ENCODE results near the gene EVC2. TPM values are rescaled to one million over a fixed set of nuclear protein-coding genes. Genes with fewer than 3 reads are reported as not detected.

EVC2 gene
- total RNA-seq, 1 donor from 2014 or later = 5.2 TPM

DNA sequence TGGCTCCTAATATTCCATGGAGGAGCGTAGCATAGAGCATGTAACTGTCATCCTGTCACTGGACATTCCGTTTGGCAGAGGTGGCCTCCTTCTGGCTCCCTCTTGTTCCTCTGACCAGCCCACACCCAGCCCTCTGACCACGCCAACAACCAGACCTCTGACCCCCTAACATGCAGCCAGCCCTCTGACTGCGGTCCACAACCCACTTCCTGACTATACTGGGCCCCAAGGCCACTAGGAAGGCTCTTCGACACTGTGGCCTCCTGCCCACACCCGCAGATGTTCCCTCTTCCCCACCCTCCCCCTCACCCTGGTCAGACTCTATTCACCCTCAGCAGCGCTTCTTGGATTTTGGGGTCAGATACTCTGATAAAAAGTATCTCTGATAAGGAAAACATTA is 141.4 kb downstream of the EVC2 start:
- Histone ChIP-seq H3K4me3 (ENCODE audit: low read length in 3 of 3) (no peak overlapping the region), H3K27ac (ENCODE audit: low read depth, low read length) (no peak overlapping the region), H3K27me3 (ENCODE audit: control insufficient read depth in 3 of 3, insufficient read depth in 3 of 3, low read length in 3 of 3) (no peaks in the 10 kb centered on the region), H3K36me3 (ENCODE audit: control insufficient read depth in 3 of 3, insufficient read depth in 3 of 3, low read length in 3 of 3) (peaks cover 0 to 12% (median 5%) of the 10 kb centered on the region in 3 donors), H3K9me3 (ENCODE audit: control insufficient read depth in 3 of 3, low read length in 3 of 3) (no peaks in the 10 kb centered on the region), H3K4me1 (ENCODE audit: control insufficient read depth in 3 of 3, insufficient read depth in 3 of 3, low read length in 3 of 3) (no peaks in the 10 kb centered on the region), H3K9ac (ENCODE audit: low read depth in 1 of 3, low read length in 3 of 3) (no peak overlapping the region)

DNA sequence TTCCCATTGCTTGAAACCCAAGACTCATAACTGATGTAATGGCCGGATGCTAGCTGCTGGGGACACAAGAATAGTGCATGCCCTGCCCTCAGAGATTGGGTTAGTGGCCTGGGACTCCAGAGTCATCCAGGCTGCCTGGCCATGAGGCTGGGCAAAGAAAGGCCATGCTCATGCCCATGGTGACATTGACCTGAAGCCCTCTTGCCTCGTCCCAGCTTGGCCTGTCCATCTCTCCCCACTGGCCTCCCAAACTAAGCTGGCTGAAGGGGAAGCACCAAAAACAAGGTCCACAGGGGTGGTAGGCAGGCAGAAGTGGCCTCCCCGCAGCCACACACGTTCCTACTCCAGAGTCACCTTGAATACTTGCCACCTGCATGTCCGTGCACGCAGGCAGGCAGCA is 141.8 kb downstream of the EVC2 start:
- Histone ChIP-seq H3K27ac (ENCODE audit: low read depth, low read length) (no peak overlapping the region), H3K9ac (ENCODE audit: low read depth in 1 of 3, low read length in 3 of 3) (no peak overlapping the region), H3K27me3 (ENCODE audit: control insufficient read depth in 3 of 3, insufficient read depth in 3 of 3, low read length in 3 of 3) (no peaks in the 10 kb centered on the region), H3K9me3 (ENCODE audit: control insufficient read depth in 3 of 3, low read length in 3 of 3) (no peaks in the 10 kb centered on the region), H3K4me1 (ENCODE audit: control insufficient read depth in 3 of 3, insufficient read depth in 3 of 3, low read length in 3 of 3) (no peaks in the 10 kb centered on the region), H3K4me3 (ENCODE audit: low read length in 3 of 3) (no peak overlapping the region), H3K36me3 (ENCODE audit: control insufficient read depth in 3 of 3, insufficient read depth in 3 of 3, low read length in 3 of 3) (peaks cover 0 to 12% (median 5%) of the 10 kb centered on the region in 3 donors)

DNA sequence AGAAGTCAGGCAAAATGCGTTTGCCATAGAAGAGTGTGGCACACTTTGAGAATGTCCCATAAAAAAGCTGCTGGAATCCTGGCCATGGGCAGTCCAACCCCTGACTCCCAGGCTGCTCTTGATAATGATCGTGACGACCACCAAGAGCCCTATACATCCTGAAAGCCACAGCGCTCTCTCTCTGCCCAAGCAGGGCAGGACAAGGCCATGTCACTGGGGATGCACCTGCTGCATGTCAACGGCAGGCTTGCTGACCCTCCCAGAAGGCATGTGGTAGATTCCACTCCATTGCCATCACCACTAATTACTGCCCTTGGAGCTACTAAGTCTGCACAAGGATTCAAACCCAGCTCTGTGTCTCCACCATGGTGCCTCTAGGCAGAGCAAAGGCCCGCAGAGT is 144.5 kb downstream of the EVC2 start:
- Histone ChIP-seq H3K4me3 (ENCODE audit: low read length in 3 of 3) (no peak overlapping the region), H3K27me3 (ENCODE audit: control insufficient read depth in 3 of 3, insufficient read depth in 3 of 3, low read length in 3 of 3) (no peaks in the 10 kb centered on the region), H3K36me3 (ENCODE audit: control insufficient read depth in 3 of 3, insufficient read depth in 3 of 3, low read length in 3 of 3) (peaks cover 0 to 12% (median 3%) of the 10 kb centered on the region in 3 donors)

DNA sequence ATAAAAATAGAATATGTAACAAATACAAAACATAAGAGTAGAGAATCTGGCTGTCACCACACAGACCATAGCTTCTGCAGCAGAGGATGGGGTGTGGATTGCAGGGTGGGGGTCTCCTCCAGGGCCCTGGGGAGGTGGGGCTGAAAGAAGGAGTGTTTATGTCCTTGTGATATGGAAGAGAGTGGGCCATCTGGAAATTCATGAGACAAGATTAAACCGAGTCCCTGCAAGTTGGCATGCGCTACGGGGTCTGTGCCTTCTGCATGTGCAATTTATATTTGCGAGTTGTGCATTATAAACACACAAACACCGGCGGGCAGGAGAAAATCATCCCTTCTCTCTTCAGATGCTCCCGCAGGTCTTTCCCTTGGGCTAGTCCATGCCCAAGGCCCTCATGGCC is 145.9 kb downstream of the EVC2 start:
- H3K4me3 ChIP-seq (ENCODE audit: low read length in 3 of 3) = no peak overlapping the region
- H3K4me1 ChIP-seq (ENCODE audit: control insufficient read depth in 3 of 3, insufficient read depth in 3 of 3, low read length in 3 of 3) = no peaks in the 10 kb centered on the region
- H3K27me3 ChIP-seq (ENCODE audit: control insufficient read depth in 3 of 3, insufficient read depth in 3 of 3, low read length in 3 of 3) = no peaks in the 10 kb centered on the region
- peaks cover 0 to 12% (median 3%) of the 10 kb centered on the region in 3 donors for H3K36me3 ChIP-seq (ENCODE audit: control insufficient read depth in 3 of 3, insufficient read depth in 3 of 3, low read length in 3 of 3)
- H3K9me3 ChIP-seq (ENCODE audit: control insufficient read depth in 3 of 3, low read length in 3 of 3) = no peaks in the 10 kb centered on the region
- H3K27ac ChIP-seq (ENCODE audit: low read depth, low read length) = no peak overlapping the region
- no peak overlapping the region for H3K9ac ChIP-seq (ENCODE audit: low read depth in 1 of 3, low read length in 3 of 3)

More for the DNA sequence above, 144.5 kb downstream of the EVC2 start:
- Histone ChIP-seq H3K27ac (ENCODE audit: low read depth, low read length) (no peak overlapping the region), H3K4me1 (ENCODE audit: control insufficient read depth in 3 of 3, insufficient read depth in 3 of 3, low read length in 3 of 3) (no peaks in the 10 kb centered on the region), H3K9ac (ENCODE audit: low read depth in 1 of 3, low read length in 3 of 3) (no peak overlapping the region), H3K9me3 (ENCODE audit: control insufficient read depth in 3 of 3, low read length in 3 of 3) (no peaks in the 10 kb centered on the region)

DNA sequence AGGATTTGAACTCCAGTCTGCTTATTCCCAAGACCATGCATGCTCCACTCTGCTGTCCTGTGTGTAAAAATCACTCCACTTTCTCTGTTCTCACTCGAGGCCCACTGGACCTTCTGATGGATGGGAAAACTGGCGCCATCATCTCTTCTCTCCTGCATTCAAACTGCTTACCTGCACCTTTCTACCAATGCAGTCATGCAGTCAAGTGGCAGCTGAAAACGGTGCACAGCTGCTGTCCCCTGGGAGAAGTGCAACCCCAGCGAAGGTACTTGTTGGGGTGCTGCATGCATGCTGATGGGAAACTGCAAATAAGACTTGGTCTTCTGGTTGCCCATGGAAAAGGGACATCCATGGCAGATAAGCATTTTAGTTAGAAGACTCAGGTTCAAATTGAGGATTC is 147.1 kb downstream of the EVC2 start:
- H3K27ac ChIP-seq (ENCODE audit: low read depth, low read length) = no peak overlapping the region
- H3K9ac ChIP-seq (ENCODE audit: low read depth in 1 of 3, low read length in 3 of 3) = no peak overlapping the region
- H3K27me3 ChIP-seq (ENCODE audit: control insufficient read depth in 3 of 3, insufficient read depth in 3 of 3, low read length in 3 of 3) = no peaks in the 10 kb centered on the region
- no peaks in the 10 kb centered on the region for H3K4me1 ChIP-seq (ENCODE audit: control insufficient read depth in 3 of 3, insufficient read depth in 3 of 3, low read length in 3 of 3)
- H3K9me3 ChIP-seq (ENCODE audit: control insufficient read depth in 3 of 3, low read length in 3 of 3) = no peaks in the 10 kb centered on the region
- H3K4me3 ChIP-seq (ENCODE audit: low read length in 3 of 3) = no peak overlapping the region
- peaks cover 0 to 9% (median 3%) of the 10 kb centered on the region in 3 donors for H3K36me3 ChIP-seq (ENCODE audit: control insufficient read depth in 3 of 3, insufficient read depth in 3 of 3, low read length in 3 of 3)

- H3K27ac ChIP-seq (ENCODE audit: low read depth, low read length) = no peak overlapping the region
- no peak overlapping the region for H3K4me3 ChIP-seq (ENCODE audit: low read length in 3 of 3)
- H3K9ac ChIP-seq (ENCODE audit: low read depth in 1 of 3, low read length in 3 of 3) = no peak overlapping the region
- H3K9me3 ChIP-seq (ENCODE audit: control insufficient read depth in 3 of 3, low read length in 3 of 3) = no peaks in the 10 kb centered on the region
- no peaks in the 10 kb centered on the region for H3K36me3 ChIP-seq (ENCODE audit: control insufficient read depth in 3 of 3, insufficient read depth in 3 of 3, low read length in 3 of 3)
- no peaks in the 10 kb centered on the region for H3K27me3 ChIP-seq (ENCODE audit: control insufficient read depth in 3 of 3, insufficient read depth in 3 of 3, low read length in 3 of 3)
- no peaks in the 10 kb centered on the region for H3K4me1 ChIP-seq (ENCODE audit: control insufficient read depth in 3 of 3, insufficient read depth in 3 of 3, low read length in 3 of 3)
Measured at GRCh38 chr4:5558502-5558901, 149.9 kb downstream of the EVC2 start.

DNA sequence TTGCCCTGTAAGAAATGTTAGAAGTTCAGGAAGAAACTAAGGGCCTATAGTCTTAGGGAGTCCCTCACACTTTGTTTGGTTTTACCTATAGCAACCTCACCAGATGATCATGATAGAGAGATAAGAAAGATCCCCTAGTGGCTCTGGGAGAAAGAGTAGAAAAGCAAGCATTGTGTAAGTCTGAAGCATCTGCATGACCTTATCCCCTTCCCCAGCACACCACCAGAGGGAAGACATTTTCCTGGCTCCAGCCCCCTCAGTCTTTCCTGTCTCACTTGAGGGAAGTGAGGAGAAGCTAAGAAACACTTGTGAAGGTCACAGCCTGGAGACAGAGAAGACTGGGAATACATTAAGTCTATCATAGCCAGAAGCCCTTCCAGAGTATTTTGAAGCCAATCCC is 154.0 kb downstream of the EVC2 start:
- no peak overlapping the region for H3K9ac ChIP-seq (ENCODE audit: low read depth in 1 of 3, low read length in 3 of 3)
- H3K36me3 ChIP-seq (ENCODE audit: control insufficient read depth in 3 of 3, insufficient read depth in 3 of 3, low read length in 3 of 3) = no peaks in the 10 kb centered on the region
- no peaks in the 10 kb centered on the region for H3K27me3 ChIP-seq (ENCODE audit: control insufficient read depth in 3 of 3, insufficient read depth in 3 of 3, low read length in 3 of 3)

DNA sequence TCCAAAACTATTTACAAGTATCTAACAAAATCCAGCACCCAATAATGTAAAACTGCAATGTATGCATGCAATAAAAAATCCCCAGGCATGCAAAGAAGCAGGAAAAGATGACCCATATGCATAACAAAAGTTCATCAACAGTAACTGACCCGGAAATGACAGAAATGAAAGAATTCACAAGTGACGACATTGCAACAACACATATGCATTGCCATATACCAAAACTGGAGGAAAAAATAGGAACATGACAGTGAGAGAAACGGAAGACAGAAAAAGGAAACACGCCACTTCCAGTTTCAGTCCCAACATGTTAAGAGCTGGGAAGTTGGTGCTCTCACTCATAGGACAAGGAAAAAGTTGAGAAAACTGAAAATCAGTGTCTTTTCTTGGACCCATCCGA is 154.6 kb downstream of the EVC2 start:
- no peaks in the 10 kb centered on the region for H3K27me3 ChIP-seq (ENCODE audit: control insufficient read depth in 3 of 3, insufficient read depth in 3 of 3, low read length in 3 of 3)
- H3K9me3 ChIP-seq (ENCODE audit: control insufficient read depth in 3 of 3, low read length in 3 of 3) = no peaks in the 10 kb centered on the region
- no peak overlapping the region for H3K9ac ChIP-seq (ENCODE audit: low read depth in 1 of 3, low read length in 3 of 3)
- H3K4me3 ChIP-seq (ENCODE audit: low read length in 3 of 3) = no peak overlapping the region
- H3K4me1 ChIP-seq (ENCODE audit: control insufficient read depth in 3 of 3, insufficient read depth in 3 of 3, low read length in 3 of 3) = no peaks in the 10 kb centered on the region
- no peaks in the 10 kb centered on the region for H3K36me3 ChIP-seq (ENCODE audit: control insufficient read depth in 3 of 3, insufficient read depth in 3 of 3, low read length in 3 of 3)
- no peak overlapping the region for H3K27ac ChIP-seq (ENCODE audit: low read depth, low read length)

More for the DNA sequence above, 154.0 kb downstream of the EVC2 start:
- no peaks in the 10 kb centered on the region for H3K9me3 ChIP-seq (ENCODE audit: control insufficient read depth in 3 of 3, low read length in 3 of 3)
- H3K4me3 ChIP-seq (ENCODE audit: low read length in 3 of 3) = no peak overlapping the region
- H3K27ac ChIP-seq (ENCODE audit: low read depth, low read length) = no peak overlapping the region
- H3K4me1 ChIP-seq (ENCODE audit: control insufficient read depth in 3 of 3, insufficient read depth in 3 of 3, low read length in 3 of 3) = no peaks in the 10 kb centered on the region

GRCh38 chr4:5552451-5552850 is 155.9 kb downstream of the EVC2 start:
- Histone ChIP-seq H3K27ac (ENCODE audit: low read depth, low read length) (no peak overlapping the region), H3K27me3 (ENCODE audit: control insufficient read depth in 3 of 3, insufficient read depth in 3 of 3, low read length in 3 of 3) (no peaks in the 10 kb centered on the region), H3K36me3 (ENCODE audit: control insufficient read depth in 3 of 3, insufficient read depth in 3 of 3, low read length in 3 of 3) (no peaks in the 10 kb centered on the region), H3K4me1 (ENCODE audit: control insufficient read depth in 3 of 3, insufficient read depth in 3 of 3, low read length in 3 of 3) (no peaks in the 10 kb centered on the region), H3K9me3 (ENCODE audit: control insufficient read depth in 3 of 3, low read length in 3 of 3) (peaks cover 0 to 4% (median 0%) of the 10 kb centered on the region in 3 donors), H3K4me3 (ENCODE audit: low read length in 3 of 3) (no peak overlapping the region), H3K9ac (ENCODE audit: low read depth in 1 of 3, low read length in 3 of 3) (no peak overlapping the region)

DNA sequence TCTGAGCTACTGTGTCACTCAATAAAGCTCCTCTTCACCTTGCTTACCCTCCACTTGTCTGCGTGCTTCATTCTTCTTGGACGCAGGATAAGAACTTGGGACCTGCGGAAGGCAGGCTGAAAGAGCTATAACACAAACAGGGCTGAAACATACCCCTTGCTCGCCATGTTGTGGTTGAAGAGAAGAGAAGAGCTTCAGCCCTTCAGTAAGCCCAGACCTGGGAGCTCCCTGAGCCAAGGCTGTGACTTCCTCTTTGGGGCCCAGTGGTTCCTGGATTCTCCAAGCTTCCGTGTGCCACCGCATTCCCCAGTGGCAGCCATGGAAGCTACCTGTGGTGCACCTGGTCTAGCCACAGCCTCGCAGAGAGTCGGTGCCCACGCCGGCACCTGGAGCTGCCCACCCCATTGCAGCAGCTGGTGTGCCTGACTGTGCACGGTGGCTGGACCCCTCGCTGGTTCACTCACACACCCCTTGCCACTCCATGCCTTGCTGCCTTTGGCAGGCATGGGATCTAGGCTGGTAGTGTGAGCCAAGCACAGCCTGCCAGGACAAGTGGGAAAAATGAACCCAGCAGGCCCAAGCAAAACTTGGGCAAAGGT is 160.6 kb downstream of the EVC2 start:
- H3K9me3 ChIP-seq (ENCODE audit: control insufficient read depth in 3 of 3, low read length in 3 of 3) = peaks cover 0 to 4% (median 0%) of the 10 kb centered on the region in 3 donors

More for the DNA sequence above, 160.6 kb downstream of the EVC2 start:
- H3K9ac ChIP-seq (ENCODE audit: low read depth in 1 of 3, low read length in 3 of 3) = no peak overlapping the region
- no peaks in the 10 kb centered on the region for H3K27me3 ChIP-seq (ENCODE audit: control insufficient read depth in 3 of 3, insufficient read depth in 3 of 3, low read length in 3 of 3)
- no peak overlapping the region for H3K27ac ChIP-seq (ENCODE audit: low read depth, low read length)
- H3K4me3 ChIP-seq (ENCODE audit: low read length in 3 of 3) = no peak overlapping the region
- no peaks in the 10 kb centered on the region for H3K4me1 ChIP-seq (ENCODE audit: control insufficient read depth in 3 of 3, insufficient read depth in 3 of 3, low read length in 3 of 3)
- no peaks in the 10 kb centered on the region for H3K36me3 ChIP-seq (ENCODE audit: control insufficient read depth in 3 of 3, insufficient read depth in 3 of 3, low read length in 3 of 3)
